HG03135 (cell line): Measurements from ENCODE around the gene APRT.
"Not testable (repeated sequence)": the region's sequence is repeated elsewhere in the genome, so short reads cannot be mapped to it uniquely, and the experiment has no call there.

Source experiments
- ATAC-seq: cut with Tn5 transposase; IDR thresholded peaks from one replicate; pipeline ENCODE4 v1.9.1; 2021; ENCODE audit warnings: mild to moderate bottlenecking, moderate library complexity; ENCODE audit not compliant: unreplicated experiment

The APRT gene

GRCh38 chr16:88775825-88776224 lies 35.9 kb downstream of the APRT start:
- ATAC-seq = no peak

- no peak for ATAC-seq
Measured at GRCh38 chr16:88774544-88775393, 37.0 kb downstream of the APRT start.

GRCh38 chr16:88773812-88774291 lies 37.9 kb downstream of the APRT start:
- no peak for ATAC-seq

- no peak for ATAC-seq
Measured at GRCh38 chr16:88772871-88773811, 38.6 kb downstream of the APRT start.

- ATAC-seq = not testable (repeated sequence)
Measured at GRCh38 chr16:88771781-88772180, 39.9 kb downstream of the APRT start.

- no peak for ATAC-seq
Measured at GRCh38 chr16:88771294-88771772, 40.4 kb downstream of the APRT start.

- no peak for ATAC-seq
Measured at GRCh38 chr16:88770461-88771293, 41.1 kb downstream of the APRT start.

GRCh38 chr16:88769617-88770460 lies 41.9 kb downstream of the APRT start:
- ATAC-seq = no peak

GRCh38 chr16:88768071-88768783 lies 43.5 kb downstream of the APRT start:
- no peak for ATAC-seq

GRCh38 chr16:88767546-88768070 lies 44.1 kb downstream of the APRT start:
- ATAC-seq = no peak

GRCh38 chr16:88766975-88767374 lies 44.8 kb downstream of the APRT start:
- no peak for ATAC-seq

GRCh38 chr16:88764913-88765349 lies 46.8 kb downstream of the APRT start:
- ATAC-seq = no peak

GRCh38 chr16:88764080-88764479 lies 47.6 kb downstream of the APRT start:
- no peak for ATAC-seq

- no peak for ATAC-seq
Measured at GRCh38 chr16:88763502-88764053, 48.1 kb downstream of the APRT start.

- ATAC-seq = no peak
Measured at GRCh38 chr16:88762941-88763340, 48.8 kb downstream of the APRT start.

GRCh38 chr16:88762258-88762870 lies 49.4 kb downstream of the APRT start:
- ATAC-seq = no peak

GRCh38 chr16:88761830-88762229 lies 49.9 kb downstream of the APRT start:
- no peak for ATAC-seq

- no peak for ATAC-seq
Measured at GRCh38 chr16:88761143-88761534, 50.6 kb downstream of the APRT start.
